HG02571 (cell line): Measurements from ENCODE around the gene ATAD5.
"Not testable (repeated sequence)": the region's sequence is repeated elsewhere in the genome, so short reads cannot be mapped to it uniquely, and the experiment has no call there.

Experiments
- ATAC-seq: cut with Tn5 transposase; IDR thresholded peaks from one replicate; pipeline ENCODE4 v1.9.1; 2021; ENCODE audit warnings: mild to moderate bottlenecking, moderate library complexity; ENCODE audit not compliant: unreplicated experiment

The ATAD5 gene

DNA sequence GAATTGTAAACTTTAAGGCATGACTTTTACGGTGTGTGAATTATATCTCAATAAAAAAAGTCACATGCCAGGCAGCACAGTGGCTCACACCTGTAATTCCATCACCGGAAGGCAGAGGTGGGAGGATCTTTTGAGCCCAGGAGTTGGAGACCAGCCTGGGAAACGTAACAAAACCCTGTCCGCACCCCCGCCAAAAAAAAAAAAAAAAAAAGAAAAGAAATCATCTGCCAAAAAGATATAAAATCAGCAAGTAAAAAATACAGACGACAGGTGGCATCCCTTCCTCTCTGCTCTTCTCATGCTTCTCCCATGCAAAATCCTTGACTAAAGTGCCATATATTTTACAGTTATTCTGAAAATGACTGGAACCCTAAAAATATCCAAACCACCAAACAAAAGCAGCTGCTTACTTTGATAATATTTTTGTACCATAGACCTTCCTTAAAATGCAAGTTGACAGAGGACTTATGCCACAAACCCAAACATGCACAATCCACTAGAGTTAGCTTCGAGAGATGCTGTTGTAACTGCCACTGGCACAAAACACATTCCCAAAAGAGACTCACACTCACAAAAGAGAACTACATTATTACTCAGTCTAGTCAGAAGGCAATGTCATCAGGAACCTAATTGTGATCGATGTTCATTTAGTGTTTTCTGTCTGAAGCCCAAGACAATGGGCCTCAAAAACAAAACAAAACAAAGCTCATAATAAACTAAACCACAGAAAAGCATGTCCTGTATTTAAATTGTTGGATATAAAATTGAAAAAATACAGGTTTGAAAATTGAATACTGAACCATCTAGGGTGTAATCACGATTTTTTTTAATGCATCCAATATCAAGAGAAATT, 9.7 kb upstream of the ATAD5 start:
- ATAC-seq, result no peak

DNA sequence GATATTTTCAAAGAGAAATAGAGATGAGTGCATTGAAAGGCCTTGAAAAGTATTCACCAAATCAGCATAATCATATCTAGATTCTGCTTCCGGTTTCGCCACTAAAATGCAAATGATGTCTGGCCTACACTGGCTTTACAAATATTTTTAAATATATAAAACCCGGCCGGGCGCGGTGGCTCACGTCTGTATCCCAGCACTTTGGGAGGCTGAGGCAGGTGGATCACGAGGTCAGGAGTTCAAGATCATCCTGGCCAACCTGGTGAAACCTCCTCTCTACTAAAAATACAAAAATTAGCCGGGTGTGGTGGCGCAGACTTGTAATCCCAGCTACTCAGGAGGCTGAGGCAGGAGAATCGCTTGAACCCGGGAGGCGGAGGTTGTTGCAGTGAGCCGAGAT, 8.8 kb upstream of the ATAD5 start:
- ATAC-seq, result not testable (repeated sequence)

DNA sequence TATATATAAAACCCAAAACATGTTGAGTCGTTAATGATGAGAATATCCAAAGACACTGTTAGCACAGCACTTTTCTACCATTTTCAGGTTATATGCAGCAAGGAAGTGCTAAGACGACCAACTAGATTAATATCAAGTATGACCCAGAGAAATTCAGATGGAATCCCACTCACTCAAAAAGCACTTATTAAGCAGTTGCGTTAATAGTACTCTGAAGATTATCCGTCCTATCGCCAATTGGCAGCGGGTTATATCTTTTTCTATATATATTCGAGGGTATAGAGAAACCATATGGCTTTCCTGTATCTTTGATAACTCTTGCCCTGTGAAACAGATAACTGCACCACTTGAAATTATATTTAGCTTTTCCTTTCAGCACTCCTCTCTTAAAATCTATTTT, 8.3 kb upstream of the ATAD5 start:
- no peak for ATAC-seq

DNA sequence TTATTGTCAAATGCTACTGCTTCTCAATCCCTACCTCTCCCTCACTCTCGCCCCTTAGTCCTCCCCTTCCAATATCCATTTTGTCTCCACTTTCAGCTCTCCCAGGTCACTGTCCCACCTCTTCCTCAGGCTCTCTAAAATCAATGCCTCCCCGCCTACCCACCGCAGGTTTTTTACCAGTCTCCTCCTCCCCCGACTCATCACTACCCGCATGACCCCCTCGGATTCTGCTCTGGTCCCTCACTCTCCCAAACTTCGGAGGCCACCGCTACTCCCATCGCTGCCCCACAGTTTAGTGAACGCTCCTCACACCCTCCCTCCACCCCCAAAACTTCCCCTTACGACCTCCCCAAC, 7.8 kb upstream of the ATAD5 start:
- no peak for ATAC-seq

DNA sequence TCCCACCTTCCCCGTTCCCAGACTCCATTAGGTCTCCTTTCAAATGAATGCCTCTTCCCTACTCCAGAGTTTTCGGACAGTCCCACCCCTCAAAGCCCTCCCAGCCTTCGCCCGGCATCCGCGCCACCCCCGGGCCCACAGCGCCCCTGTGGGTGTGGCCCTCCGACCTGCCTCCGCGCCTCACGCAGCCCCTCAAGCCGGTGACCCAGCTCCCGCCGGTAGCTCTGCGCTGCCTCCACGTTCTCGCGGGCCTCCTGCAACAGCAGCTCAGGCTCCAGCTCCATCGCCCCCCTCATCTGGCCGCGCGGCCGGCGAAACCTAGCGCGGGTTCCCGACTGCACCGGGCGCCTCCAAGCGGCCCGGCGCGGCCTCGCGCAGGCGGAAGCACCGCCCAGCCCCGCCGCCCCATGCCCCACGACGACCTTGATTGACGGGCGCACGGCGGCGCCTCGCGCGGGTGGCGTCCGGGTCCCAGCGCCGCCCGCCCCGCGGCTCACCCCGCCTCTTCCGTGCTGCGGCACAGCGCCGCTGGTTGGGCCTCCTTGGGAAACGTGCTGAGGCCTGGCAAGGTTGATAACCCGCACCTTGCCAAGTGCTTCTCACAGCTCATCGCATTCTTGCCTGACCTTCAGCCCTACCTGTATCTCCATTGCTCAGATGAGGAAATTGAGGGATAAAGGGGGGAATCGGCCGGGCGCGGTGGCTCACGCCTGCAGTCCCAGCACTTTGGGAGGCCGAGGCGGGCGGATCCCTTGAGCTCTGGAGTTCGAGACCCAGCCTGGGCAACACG, 7.2 kb upstream of the ATAD5 start, which contains the start of gene CRLF3:
Gene CRLF3, minus strand, starts transcription at position 337 of the 790 bp plus-strand sequence. Its CDS starts 41 bp downstream, at position 296.
- peak; percentile 86 for ATAC-seq

DNA sequence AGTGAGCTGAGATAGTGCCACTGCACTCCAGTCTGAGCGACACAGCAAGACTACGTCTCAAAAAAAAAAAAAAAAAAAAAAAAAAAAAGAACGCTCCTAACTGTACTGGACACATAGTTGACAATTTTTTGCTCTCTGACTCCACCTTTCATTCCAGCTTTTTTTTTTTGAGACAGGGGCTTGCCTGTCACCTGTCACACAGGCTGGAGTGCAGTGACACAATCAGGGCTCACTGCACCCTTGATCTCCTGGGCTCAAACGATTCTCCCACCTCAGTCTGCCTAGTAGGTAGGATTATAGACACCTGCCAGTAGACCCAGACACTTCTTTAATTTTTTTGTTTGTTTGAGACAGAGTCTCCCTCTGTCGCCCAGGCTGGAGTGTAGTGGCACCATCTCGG, 4.7 kb upstream of the ATAD5 start:
- no peak for ATAC-seq

DNA sequence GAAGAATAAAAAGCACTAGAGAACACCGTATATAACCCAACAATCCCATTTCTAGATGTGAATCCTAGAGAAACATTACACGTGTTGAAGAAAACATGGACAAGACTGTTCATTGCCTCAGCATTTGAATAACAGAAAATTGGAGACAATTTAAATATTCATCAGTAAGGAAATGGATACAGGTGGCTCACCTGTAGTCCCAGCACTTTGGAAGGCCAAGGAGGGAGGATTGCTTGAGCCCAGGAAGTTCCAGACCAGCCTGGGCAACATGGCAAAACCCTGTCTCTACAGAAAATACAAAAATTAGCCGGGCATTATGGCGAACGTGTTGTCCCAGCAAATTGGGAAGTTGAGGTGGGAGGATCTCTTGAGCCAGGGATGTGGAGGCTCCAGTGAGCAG, 2.7 kb upstream of the ATAD5 start:
- no peak for ATAC-seq

DNA sequence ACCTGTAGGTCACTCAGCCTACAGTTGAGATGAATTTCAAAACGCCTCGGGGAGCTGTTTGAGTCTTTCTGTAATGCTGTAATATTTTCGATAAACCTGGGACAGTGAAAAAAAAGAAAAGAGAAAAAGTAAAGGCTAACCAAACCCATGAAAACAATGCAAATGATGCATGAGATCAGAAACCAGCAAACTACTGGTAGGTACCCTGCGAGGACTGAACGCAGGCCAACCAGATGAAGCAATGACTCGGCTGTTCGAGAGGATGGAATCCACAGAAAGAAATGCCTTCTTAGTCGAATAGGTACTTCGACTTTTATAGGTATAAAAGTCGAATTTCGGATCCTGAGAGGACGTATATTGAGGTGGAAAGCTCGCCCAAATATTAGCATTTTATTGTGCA, 509 bp upstream of the ATAD5 start:
- ATAC-seq, result no peak

DNA sequence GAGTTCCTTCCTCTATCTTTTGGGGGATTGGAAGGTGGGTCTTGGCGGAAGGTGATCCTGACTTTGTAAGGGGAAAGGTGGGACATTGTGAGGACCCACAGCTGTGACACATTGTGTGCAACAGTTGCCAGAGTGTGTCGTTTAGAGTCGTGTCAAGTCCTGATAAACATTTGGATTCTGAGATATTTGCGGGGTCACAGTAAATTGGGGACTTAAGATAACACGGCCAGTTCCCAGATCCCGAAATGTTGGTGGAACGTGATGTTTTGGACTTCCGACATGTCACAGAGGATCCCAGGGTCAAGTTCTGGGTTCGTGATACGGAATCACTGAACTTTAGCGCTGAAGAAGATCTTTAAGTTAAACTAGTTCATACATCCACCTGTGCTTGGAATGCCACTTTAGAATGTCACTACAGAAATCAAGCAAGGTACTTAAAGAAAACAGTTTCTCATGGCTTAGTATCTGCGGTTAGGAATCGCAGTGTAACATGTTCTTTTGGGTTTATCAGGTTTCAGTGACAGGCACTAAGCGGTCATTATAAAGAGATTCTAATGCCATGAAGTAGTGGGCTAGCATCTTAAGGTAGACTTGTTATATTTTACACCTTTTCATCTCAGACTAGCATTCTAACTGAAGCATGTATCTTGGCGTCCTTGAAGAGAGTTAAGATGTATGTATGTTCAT, 815 bp downstream of the ATAD5 start:
- ATAC-seq, result no peak

DNA sequence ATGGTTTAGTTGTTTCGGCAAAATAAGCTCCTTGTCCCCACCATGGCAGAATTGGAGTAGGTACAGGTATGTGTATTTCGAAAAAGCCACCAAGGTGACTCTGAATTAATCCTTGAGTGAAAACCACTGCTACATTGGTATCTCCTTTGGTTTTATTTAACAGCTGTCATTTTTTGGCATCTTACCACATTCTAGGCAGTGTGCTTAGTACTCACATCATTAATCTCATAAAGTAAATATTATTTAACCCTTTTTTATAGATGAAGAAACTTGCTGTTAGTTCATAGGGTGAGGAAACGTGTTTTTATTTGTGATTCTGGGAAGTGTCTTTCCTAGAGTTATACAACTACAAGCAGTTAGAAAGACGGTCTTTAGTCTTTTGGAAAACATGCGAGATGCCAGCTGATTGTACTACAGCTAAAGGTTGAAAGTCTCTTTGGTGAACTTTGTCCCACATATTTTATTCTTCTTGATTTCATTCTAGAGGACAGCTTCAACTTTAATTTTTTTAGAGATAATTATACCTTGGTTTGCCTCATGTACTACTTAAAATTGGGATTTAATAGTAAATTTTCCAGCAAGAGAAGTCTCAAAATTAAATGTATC, 6.5 kb downstream of the ATAD5 start:
- no peak for ATAC-seq

DNA sequence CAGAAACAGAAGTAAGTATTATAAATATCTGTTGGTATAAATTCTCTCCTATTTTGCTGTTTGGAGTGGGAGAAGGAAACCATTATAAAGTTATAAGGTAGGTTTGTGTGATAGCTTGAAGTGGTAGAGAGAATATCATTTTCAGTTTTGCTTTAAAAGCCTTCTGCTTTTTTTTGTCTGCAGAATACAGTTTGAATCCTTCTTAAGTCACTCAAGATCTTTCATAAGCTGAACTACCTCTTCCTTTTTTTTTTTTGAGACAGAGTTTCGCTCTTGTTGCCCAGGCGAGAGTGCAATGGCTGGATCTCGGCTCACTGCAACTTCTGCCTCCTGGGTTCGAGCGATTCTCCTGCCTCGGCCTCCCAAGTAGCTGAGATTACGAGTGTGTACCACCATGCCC, 9.0 kb downstream of the ATAD5 start:
- ATAC-seq, result no peak

DNA sequence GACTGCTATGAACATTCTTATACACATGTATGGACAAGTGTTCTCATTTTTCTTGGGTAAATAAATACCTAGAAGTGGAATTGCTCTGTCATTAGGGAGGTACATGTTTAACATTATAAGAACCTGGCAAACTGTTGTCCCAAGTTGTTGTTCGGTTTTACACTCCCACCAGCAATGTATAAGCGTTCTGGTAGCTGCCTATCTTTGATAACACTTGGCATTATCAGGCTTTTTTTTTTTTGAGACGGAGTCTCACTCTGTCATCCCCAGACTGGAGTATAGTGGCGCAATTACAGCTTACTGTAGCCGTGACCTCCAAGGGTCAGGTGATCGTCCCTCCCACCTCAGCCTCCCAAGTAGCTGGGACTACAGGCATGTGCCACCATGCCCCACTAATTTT, 16.3 kb downstream of the ATAD5 start:
- ATAC-seq, result no peak

DNA sequence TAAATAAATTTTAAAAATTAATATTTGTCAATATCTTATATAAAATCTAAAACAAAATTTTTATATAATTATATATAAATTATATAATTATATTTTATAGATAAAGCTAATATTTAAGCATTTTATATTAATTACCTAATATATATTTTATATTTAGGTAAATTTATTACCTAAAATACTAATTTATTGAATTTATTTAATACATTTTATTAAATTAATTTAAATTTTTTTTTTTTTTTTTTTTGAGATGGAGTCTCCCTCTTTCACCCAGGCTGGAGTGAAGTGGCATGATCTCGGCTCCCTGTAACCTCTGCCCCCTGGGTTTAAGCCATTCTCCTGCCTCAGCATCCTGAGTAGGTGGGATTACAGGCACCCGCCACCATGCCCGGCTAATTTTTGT, 22.4 kb downstream of the ATAD5 start:
- no peak for ATAC-seq

DNA sequence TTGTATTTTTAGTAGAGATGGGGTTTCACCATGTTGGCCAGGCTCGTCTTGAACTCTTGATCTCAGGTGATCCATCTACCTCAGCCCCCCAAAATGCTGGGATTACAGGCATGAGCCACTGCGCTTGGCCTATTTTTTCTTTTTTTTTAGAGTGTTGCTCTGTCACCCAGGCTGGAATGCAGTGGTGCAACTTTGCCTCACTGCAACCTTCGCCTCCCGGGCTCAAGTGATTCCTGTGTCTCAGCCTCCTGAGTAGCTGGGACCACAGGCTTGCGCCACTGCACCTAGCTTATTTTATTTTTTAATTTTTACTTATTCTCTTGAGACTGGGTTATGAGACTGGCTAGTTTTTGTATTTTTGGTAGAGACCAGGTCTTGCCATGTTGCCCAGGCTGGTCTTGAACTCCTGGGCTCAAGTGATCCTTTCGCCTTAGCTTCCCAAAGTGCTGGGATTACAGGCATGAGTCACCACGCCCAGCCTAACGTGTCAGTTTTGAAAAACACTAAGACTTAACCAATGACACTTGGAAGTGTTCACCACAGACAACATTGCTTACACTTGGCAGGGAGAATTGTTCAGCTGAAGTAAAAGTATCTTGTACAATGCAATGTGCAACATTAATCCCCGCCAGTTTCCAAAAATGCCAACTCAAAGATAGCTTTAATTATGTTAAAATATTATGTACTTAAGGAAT, 26.9 kb downstream of the ATAD5 start:
- ATAC-seq, result no peak

DNA sequence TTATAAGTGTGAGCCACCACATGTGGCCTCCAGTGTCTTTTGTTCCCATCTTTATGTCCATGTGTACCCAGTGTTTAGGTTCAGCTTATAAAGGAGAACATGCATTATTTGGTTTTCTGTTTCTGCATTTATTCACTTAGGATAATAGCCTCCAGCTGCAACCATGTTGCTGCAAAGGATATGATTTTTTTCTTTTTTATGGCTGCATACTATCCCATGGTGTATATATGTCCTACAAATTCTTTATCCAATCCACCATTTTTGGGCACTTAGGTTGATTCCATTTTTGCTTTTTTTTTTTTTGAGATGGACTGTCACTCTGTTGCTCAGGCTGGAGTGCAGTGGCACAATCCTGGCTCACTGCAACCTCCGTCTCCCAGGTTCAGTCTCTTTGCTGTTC, 32.9 kb downstream of the ATAD5 start:
- no peak for ATAC-seq

DNA sequence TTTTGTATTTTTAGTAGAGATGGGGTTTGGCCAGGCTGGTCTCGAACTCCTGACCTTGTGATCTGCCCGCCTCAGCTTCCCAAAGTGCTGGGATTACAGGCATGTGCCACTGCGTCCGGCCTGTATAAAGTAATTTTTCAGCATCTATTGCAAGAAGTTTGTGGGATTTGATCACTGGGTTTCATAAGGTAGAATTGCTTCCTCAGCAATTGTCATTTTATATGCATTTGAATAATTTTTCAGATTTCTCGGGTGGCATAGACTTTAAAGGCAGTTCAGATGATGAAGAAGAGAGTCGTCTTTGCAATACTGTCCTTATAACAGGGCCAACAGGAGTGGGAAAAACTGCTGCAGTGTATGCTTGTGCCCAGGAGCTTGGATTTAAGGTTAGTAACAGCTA, 37.2 kb downstream of the ATAD5 start:
- ATAC-seq, result no peak

DNA sequence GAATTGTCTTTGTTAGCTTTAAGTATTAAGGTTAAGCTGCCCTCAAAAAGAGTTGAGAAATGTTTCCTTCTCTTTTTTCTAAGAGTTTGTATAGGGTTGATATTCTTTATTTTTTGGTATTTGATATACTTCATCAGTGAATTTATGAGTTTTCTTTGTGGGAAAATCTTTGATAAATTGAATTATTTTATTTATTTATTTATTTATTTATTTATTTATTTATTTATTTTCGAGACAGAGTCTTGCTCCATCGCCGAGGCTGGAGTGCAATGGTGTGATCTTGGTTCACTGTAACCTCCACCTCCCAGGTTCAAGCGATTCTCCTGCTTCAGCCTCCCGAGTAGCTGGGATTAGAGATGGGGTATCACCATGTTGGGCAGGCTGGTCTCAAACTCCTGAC, 54.4 kb downstream of the ATAD5 start:
- no peak for ATAC-seq

DNA sequence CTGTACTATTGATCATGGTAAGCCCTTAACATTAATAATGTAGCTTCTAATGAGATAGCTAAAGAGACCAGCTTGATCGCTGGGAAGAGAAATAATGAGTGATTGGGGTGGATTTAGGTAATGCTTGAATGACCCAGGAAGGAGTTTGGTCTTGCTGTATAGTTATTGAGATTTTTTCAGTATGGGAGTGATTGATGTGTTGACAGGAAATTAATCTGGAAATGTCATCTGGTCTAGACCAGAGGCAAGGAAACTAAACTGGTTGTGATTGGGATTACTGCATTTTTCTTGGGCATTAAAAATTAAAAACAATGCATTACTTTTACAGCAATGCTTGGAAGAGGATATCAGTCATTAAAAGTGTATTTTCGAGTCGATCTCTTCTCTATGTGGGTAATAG, 62.5 kb downstream of the ATAD5 start:
- no peak for ATAC-seq

DNA sequence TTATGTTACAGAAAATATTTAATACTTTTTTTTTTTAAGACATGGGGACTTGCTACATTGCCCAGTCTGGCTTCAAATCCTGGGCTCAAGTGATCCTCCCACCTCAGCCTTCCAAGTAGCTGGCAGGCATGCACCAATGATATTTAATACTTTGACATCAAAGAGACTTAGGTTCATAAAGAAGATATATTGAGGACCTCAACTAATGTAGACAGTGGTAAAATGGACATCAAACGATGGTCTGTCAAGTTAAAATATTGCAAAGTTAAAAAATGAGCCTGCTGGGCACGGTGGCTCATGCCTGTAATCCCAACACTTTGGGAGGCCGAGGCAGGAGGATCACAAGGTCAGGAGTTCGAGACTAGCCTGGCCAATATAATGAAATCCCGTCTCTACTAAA, 65.5 kb downstream of the ATAD5 start:
- ATAC-seq, result no peak

DNA sequence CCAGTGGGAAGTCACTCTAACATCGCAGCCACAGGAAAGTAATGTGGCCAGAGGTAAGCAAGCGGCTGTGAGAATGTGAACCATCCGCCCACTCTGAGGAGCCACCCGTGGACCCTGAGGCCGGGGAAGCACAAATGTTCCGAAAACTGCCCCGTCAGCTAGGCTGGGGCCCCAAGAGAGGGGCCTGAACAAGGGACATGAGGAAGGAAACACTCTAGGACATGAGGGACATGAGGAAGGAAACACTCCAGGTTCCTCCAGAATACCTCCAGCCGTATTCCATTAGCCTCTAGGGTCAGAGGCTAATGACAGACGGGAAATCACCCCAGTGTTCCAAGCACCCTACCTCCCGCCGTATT, 74.0 kb downstream of the ATAD5 start:
- ATAC-seq, result peak; percentile 13
